Measurements from ENCODE around the gene GPR78.

Gene GPR78

DNA sequence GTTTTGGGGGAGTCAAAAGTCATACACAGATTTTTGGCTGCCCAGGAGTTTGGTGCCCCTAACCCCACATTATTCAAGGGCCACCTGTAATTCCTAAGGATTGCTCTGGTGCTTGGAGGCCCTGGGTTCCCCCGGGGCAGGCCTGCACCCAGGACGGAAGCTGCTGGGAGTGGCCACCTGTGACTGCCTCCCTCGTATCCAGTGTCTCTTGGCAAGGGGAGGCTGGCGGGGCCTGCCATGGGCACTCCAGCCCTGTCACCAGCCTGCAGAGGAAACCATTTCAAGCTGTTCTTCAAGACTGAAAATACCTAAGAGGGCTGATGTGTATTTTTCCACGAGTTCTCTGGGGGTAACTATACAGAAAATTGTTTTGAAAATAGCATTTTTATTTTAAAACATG is 24.5 kb upstream of the GPR78 start:
- TF ChIP-seq PPARA (CRISPR knock-in tag; IDR thresholded peaks at IDR 0.05; ENCODE audit: borderline replicate concordance): no peak
- no peak for TF ChIP-seq BACH2 (CRISPR knock-in tag; IDR thresholded peaks at IDR 0.05; ENCODE audit: borderline replicate concordance)
- TF ChIP-seq, protein P1, sequence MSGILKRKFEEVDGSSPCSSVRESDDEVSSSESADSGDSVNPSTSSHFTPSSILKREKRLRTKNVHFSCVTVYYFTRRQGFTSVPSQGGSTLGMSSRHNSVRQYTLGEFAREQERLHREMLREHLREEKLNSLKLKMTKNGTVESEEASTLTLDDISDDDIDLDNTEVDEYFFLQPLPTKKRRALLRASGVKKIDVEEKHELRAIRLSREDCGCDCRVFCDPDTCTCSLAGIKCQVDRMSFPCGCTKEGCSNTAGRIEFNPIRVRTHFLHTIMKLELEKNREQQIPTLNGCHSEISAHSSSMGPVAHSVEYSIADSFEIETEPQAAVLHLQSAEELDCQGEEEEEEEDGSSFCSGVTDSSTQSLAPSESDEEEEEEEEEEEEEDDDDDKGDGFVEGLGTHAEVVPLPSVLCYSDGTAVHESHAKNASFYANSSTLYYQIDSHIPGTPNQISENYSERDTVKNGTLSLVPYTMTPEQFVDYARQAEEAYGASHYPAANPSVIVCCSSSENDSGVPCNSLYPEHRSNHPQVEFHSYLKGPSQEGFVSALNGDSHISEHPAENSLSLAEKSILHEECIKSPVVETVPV (CRISPR knock-in tag; IDR thresholded peaks at IDR 0.05): no peak
- TF ChIP-seq CSDC2 (CRISPR knock-in tag; IDR thresholded peaks at IDR 0.05): no peak
- TF ChIP-seq ESRRG (CRISPR knock-in tag; IDR thresholded peaks at IDR 0.05): no peak
- no peak for ATAC-seq

- no peak for ATAC-seq
- TF ChIP-seq OSR1 (CRISPR knock-in tag; IDR thresholded peaks at IDR 0.05) (no peak), ZFP30 (CRISPR knock-in tag; IDR thresholded peaks at IDR 0.05) (no peak), ZFP3 (CRISPR knock-in tag; IDR thresholded peaks at IDR 0.05) (no peak), ISL1 (CRISPR knock-in tag; IDR thresholded peaks at IDR 0.05) (no peak), CSDC2 (CRISPR knock-in tag; IDR thresholded peaks at IDR 0.05) (no peak)
- TF ChIP-seq, protein P2, sequence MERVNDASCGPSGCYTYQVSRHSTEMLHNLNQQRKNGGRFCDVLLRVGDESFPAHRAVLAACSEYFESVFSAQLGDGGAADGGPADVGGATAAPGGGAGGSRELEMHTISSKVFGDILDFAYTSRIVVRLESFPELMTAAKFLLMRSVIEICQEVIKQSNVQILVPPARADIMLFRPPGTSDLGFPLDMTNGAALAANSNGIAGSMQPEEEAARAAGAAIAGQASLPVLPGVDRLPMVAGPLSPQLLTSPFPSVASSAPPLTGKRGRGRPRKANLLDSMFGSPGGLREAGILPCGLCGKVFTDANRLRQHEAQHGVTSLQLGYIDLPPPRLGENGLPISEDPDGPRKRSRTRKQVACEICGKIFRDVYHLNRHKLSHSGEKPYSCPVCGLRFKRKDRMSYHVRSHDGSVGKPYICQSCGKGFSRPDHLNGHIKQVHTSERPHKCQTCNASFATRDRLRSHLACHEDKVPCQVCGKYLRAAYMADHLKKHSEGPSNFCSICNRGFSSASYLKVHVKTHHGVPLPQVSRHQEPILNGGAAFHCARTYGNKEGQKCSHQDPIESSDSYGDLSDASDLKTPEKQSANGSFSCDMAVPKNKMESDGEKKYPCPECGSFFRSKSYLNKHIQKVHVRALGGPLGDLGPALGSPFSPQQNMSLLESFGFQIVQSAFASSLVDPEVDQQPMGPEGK (CRISPR knock-in tag; IDR thresholded peaks at IDR 0.05; ENCODE audit: borderline replicate concordance): no peak
These were observed 23.6 kb upstream of the GPR78 start for GRCh38 chr4:8556341-8557150.

DNA sequence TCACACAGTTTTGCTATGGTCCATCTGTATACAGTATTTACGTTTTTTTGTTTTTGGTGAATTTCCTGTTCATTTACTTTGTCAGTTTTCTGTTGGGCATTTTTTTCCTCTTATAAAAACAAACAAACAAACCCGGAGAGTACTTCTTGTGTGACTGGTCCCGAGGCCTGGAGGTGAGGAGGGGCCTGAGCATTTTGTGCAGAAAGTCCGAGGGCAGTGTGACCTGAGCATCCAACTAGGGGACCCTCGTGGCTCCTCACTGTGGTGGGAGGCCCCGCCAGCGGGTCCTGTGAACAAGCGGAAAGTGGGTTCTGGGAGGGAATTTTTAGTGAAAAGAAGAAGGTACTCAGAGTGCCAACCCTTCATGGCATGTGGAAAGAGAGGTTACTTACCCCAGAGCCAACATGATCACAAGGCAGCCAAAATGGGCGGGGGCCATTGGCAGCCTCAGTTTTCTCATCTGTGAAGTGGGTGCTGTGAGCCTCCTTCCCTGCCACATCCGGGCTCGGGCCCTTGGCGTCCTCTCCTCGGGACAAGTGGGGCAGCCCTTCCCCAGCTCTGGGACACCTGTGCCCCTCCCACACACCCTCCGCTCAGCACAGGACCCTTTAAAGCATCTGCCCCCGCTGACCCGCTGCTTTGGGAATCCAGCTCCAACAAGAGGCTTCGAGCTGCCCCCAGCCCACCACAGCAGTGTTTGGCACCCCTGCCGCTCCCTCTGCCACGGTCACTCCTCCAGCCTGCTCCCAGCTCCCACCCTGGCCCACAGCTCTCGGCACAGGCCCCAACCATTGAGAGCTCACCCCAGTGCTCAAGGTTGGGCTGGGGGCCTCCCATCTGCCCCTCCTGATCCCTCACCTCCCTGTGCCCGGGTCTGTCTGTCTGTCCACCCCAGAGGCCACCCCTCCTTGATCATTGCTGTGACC is 22.8 kb upstream of the GPR78 start:
- TF ChIP-seq POU6F1 (CRISPR knock-in tag; IDR thresholded peaks at IDR 0.05; ENCODE audit: borderline replicate concordance, low read depth) (no peak), ARNTL (CRISPR knock-in tag; IDR thresholded peaks at IDR 0.05; ENCODE audit: borderline replicate concordance, low read depth) (no peak), ZC3H10 (CRISPR knock-in tag; IDR thresholded peaks at IDR 0.05) (no peak), ZFP30 (CRISPR knock-in tag; IDR thresholded peaks at IDR 0.05) (no peak)
- ATAC-seq: no peak

- TF ChIP-seq PPARA (CRISPR knock-in tag; IDR thresholded peaks at IDR 0.05; ENCODE audit: borderline replicate concordance) (no peak), ARNTL (CRISPR knock-in tag; IDR thresholded peaks at IDR 0.05; ENCODE audit: borderline replicate concordance, low read depth) (no peak), POU6F1 (CRISPR knock-in tag; IDR thresholded peaks at IDR 0.05; ENCODE audit: borderline replicate concordance, low read depth) (no peak), TCF4 (CRISPR knock-in tag; IDR thresholded peaks at IDR 0.05; ENCODE audit: borderline replicate concordance) (no peak), ESRRG (CRISPR knock-in tag; IDR thresholded peaks at IDR 0.05) (no peak), BACH2 (CRISPR knock-in tag; IDR thresholded peaks at IDR 0.05; ENCODE audit: borderline replicate concordance) (no peak), TOX (CRISPR knock-in tag; IDR thresholded peaks at IDR 0.05; ENCODE audit: borderline replicate concordance) (no peak)
- no peak for ATAC-seq
These were observed 21.9 kb upstream of the GPR78 start for GRCh38 chr4:8558080-8558960.
